GM10847 (cell line): ENCODE data around the gene NFYC.

Experiments
- POLR2A ChIP-seq: IDR thresholded peaks from 2 replicates; pipeline ENCODE4 v1.6.1; 2011; ENCODE audit not compliant: insufficient read length; ENCODE audit errors: extremely low read depth

Gene NFYC

DNA sequence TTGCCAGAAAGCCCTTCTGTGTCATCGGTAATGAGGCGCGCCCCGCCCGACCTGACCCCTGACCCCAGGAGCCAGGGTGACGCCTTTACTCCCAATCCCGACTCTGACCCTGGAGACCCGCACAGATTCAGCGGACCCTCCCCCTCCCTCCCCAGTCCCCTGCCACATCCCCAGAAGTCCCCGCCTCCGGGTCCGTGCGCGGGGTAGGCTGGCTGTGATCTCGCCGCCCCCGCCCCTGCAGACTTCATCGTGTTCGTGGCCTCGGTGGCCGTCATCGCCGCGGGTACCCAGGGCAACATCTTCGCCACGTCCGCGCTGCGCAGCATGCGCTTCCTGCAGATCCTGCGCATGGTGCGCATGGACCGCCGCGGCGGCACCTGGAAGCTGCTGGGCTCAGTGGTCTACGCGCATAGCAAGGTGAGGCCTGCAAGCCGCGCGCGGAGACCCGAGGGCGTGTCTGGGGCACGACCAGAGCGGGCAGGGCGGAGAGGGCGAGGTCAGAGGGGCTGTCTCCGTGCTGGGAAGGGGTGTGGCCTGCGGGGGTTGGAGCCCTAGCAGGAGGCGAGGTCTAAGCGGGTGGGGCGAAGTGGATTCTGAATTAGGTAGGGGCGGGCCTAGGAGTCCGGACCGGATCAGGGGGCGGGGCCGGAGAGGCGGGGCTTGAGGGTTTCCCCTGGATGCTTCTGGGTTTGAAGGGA, 126.9 kb downstream of the NFYC start:
- no peak for TF ChIP-seq POLR2A

DNA sequence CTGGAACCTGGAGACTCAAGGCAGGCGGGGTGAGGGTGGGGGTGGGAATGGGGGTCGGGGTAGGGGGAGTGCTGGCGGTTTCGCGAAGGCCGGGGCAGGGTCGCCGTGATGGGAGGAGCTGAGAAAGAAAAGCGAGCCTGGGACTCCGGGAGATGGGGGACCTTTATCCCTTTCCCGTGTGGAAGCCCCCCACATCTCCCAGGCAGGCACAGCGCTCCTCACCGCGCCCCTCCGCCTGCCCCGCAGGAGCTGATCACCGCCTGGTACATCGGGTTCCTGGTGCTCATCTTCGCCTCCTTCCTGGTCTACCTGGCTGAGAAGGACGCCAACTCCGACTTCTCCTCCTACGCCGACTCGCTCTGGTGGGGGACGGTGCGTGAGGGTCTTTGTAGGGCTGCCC, 127.6 kb downstream of the NFYC start:
- no peak for TF ChIP-seq POLR2A

DNA sequence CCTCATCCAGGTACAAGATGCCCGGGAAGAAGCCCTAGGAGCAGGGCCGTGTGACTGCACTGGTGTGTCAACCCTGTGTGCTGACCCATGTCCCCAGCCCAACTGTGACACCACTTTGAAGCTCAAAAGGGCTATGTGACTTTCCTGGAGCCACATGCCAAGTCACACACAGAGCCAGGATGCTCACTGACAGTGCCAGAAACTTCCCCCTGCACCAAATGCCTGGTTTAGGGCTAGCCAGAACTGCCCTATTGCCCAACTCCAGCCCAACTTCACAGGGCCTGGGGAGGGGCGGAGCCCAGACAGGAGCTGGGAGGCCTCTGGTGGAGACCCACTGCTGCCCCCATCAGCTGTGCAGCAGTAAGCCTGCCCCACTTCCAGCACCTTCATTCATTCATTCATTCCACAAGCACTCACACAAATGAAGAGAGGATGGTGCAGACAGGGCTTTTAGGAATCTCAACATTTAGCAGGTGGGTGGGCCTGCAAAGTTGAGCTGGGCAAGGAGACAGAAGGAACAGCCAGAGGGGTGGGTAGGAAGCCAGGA, 128.8 kb downstream of the NFYC start:
- TF ChIP-seq POLR2A, result no peak
